UCSD-AML1 (cell line): ENCODE measurements around the gene PLXDC2.

Experiments
- DNase-seq: peaks from one replicate; lab custom pipeline; 2025; ENCODE audit not compliant: unreplicated experiment; lab: John Stamatoyannopoulos, UW

PLXDC2 gene

GRCh38 chr10:20105236-20105635 lies 289.0 kb downstream of the PLXDC2 start:
- DNase-seq = no peak

- DNase-seq = no peak
Measured at GRCh38 chr10:20105931-20106330, 289.7 kb downstream of the PLXDC2 start.

- DNase-seq = no peak
Measured at GRCh38 chr10:20108021-20108420, 291.8 kb downstream of the PLXDC2 start.

GRCh38 chr10:20109613-20110012 lies 293.4 kb downstream of the PLXDC2 start:
- no peak for DNase-seq

- DNase-seq = no peak
Measured at GRCh38 chr10:20110125-20111100, 294.2 kb downstream of the PLXDC2 start.

GRCh38 chr10:20114179-20114578 lies 297.9 kb downstream of the PLXDC2 start:
- no peak for DNase-seq

GRCh38 chr10:20115894-20116293 lies 299.7 kb downstream of the PLXDC2 start:
- DNase-seq = no peak

- DNase-seq = no peak
Measured at GRCh38 chr10:20117471-20117870, 301.2 kb downstream of the PLXDC2 start.

GRCh38 chr10:20118119-20118518 lies 301.9 kb downstream of the PLXDC2 start:
- DNase-seq = no peak

- DNase-seq = no peak
Measured at GRCh38 chr10:20128811-20129210, 312.6 kb downstream of the PLXDC2 start.

- no peak for DNase-seq
Measured at GRCh38 chr10:20132816-20133215, 316.6 kb downstream of the PLXDC2 start.

- DNase-seq = no peak
Measured at GRCh38 chr10:20133669-20134189, 317.5 kb downstream of the PLXDC2 start.

GRCh38 chr10:20142311-20142710 lies 326.1 kb downstream of the PLXDC2 start:
- no peak for DNase-seq

- DNase-seq = no peak
Measured at GRCh38 chr10:20144268-20144667, 328.0 kb downstream of the PLXDC2 start.

- no peak for DNase-seq
Measured at GRCh38 chr10:20146004-20146403, 329.8 kb downstream of the PLXDC2 start.

- DNase-seq = no peak
Measured at GRCh38 chr10:20147684-20148083, 331.5 kb downstream of the PLXDC2 start.

- no peak for DNase-seq
Measured at GRCh38 chr10:20156511-20156910, 340.3 kb downstream of the PLXDC2 start.

- no peak for DNase-seq
Measured at GRCh38 chr10:20157314-20157713, 341.1 kb downstream of the PLXDC2 start.

GRCh38 chr10:20158086-20158485 lies 341.9 kb downstream of the PLXDC2 start:
- DNase-seq = no peak

GRCh38 chr10:20162123-20162522 lies 345.9 kb downstream of the PLXDC2 start:
- no peak for DNase-seq

GRCh38 chr10:20166096-20166675 lies 350.0 kb downstream of the PLXDC2 start:
- no peak for DNase-seq

- DNase-seq = no peak
Measured at GRCh38 chr10:20170661-20171060, 354.4 kb downstream of the PLXDC2 start.
